HG03060 (cell line): ENCODE results near the gene CNR1.

Source experiments
- ATAC-seq: cut with Tn5 transposase; IDR thresholded peaks from one replicate; pipeline ENCODE4 v1.9.1; 2021; ENCODE audit warnings: low read depth, moderate number of reproducible peaks; ENCODE audit not compliant: unreplicated experiment

CNR1 gene

DNA sequence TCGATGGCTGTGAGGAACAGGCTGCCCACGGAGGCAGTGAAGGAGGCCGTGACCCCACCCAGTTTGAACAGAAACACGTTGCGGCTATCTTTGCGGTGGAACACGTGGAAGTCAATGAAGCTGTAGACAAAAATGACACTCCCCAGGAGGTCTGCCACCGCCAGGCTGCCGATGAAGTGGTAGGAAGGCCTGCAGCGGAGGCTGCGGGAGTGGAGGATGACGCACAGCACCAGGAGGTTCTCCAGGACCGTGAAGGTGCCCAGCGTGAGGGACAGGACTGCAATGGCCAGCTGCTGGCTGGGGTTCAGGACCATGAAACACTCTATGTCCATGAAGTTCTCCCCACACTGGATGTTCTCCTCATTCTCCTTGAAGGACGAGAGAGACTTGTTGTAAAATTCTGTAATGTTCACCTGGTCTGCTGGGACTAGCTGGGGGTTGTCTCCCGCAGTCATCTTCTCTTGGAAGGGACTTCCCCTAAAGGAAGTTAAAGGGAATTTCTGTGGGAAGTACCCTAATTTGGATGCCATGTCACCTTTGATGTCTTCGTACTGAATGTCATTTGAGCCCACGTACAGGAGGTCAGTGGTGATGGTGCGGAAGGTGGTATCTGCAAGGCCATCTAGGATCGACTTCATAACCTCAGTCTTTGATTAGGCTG is 21.4 kb downstream of the CNR1 start:
- no peak for ATAC-seq

- ATAC-seq, result no peak
Measured at GRCh38 chr6:88143421-88144157, 22.6 kb downstream of the CNR1 start.

- ATAC-seq, result no peak
Measured at GRCh38 chr6:88142297-88142668, 23.9 kb downstream of the CNR1 start.

DNA sequence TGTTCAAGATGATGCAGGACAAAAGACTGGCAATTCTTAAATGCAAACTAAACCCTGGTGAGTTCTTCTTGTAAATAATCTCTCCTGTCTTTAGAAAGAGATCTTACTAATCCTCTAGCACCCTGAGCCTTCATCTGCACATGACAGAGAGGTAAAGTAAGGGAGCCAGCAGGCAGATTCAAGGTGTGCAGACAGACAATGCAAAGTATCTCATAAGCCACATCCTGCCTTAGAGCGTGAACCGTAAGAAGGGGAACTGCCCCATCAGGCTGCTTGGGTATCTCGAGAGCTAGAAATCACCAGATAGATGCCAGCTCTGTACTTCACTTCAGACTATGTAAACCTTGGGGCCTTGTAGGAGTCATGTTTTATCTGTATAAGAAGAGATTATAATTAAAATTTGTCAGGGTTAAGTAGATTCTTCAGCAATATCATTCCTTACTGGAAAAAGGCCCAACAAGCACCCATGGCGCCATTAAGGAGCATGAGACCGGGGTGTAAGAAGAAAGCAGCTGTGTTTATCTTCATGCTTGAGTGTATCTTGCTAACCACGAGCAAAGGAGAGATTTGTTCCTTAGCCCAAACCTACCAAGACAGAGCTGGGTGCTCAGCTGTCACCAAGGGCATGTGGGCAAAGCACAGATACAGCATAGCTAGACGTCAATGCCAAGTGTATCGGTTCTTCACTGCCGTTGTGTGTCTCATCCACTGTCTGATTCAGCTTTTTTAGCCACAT is 24.4 kb downstream of the CNR1 start:
- ATAC-seq, result peak; percentile 95

DNA sequence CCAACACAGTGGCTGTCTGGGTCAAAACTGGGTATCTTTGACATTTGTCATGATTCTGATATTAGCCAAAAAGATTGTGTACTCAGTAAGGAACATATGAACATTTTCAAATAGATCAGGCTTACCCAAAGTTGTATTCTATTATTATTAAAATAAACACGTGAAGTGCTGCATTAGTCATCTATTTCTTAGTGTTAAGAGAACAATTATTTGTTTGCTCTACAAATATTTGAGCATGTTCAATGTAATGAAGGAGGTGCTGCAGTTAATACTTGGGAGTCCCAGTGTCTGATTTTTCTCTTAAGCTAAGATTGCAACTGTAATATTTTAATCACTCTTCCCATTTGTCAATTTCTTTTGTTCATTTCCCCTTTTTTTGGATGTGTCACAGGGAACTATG is 28.2 kb downstream of the CNR1 start:
- ATAC-seq, result no peak

DNA sequence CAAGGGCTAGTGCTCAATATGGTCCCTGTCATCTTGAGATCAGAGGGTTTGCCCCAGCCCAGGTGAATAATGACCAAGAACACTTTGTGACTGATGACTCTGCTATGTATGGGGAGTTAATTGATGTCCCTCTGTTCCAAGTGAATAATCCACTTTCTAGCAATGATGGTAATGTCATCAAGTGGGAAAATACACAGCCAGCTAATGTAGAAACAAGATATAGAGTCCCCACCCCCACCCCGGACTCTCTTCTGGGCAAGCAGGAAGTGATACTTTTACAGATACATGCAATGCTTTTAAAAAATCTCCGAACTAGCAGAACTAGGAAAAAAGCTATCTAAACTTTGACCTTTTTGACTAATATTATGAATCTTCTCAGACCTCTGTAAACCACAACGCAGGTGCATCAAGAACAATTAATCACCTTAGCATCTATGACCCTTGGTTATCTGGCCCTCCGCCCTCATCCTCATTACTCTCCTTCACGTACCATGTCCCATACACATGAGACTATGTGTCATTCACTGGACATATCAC is 30.5 kb downstream of the CNR1 start:
- ATAC-seq, result peak; percentile 78

- ATAC-seq, result no peak
Measured at GRCh38 chr6:88134575-88134974, 31.6 kb downstream of the CNR1 start.

GRCh38 chr6:88133718-88134117 is 32.4 kb downstream of the CNR1 start:
- ATAC-seq, result no peak

DNA sequence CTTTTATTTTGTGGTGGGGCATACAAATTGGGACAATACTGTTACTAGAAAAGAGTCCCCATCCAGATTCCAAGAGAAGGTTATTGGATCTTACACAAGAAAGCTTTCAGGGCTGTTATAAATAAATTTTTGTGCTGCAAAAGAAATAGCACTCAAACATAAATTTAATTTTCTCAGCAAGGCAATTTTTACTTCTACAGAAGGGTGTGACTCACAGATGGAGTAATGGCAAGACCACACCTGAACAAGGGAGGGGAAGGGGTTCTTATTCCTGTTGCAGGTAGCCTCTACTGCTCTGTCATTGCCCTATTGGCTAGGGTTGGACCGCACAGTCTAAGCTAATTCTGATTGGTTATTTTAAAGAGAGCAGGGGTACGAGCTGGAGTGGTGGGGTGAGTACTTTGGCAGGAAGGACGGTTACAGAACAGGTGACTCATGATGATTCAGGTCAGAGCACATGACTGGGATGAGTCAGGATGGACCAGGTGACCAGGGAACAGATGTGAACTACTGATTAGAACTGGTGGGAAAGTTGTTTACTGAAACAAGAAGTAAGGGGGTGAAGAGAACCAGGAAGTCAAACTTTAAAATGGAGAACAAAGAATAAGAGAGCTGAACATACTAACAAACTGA is 41.1 kb downstream of the CNR1 start:
- no peak for ATAC-seq

DNA sequence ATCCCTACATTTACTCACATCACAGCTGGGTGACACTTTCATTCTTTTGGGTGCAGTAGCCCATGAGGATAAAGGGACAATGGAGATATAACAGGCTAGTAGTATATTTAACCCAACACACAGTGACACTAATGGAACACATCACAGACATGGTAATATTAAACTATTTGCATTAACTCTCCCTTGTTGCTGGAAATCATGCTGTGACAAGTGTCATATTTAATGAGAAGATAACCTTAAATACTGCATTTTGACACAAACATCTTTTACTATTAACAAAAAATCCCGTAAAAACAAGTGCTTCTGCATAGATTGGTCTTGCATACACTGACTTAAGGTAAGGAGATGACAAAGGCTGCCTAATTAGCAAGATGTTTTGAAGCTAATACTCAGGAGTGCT is 45.5 kb downstream of the CNR1 start:
- no peak for ATAC-seq

DNA sequence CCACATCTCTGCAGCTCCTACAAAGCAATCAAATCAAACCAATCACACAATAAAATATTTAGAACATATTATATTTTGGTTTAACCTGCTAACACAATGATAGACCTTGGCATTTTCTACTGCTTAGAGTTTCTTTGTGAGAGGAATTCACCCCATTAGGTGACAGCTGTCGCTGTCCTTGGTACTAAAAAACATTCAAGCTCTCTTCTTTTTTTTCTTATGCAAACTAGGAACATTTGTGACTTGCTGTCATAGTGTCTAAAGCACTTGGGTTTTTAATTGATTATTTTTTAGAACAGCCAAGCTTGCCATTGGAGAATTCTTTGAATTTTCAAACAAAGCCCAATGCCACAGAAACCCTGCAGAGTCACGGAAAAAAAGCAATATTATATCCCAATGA is 46.4 kb downstream of the CNR1 start:
- ATAC-seq, result no peak

DNA sequence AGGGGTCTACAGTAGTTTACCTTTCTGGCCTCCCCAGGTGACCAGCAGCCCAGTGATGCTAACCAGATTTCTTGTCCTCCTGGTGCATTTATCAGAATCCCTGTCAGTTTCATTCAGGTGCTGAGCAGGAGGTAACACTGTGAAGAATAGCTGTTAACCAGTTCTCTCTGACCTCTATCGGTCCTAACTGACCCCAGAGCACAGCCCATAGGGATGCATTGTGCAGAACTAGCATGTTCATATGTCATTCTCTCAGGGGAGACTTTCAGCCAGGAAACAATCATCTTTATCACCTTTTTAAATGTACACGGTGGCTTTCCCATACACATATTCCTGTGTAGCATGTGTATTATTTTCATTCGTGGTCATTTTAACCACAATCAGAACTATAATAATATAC is 49.9 kb downstream of the CNR1 start:
- ATAC-seq, result no peak

DNA sequence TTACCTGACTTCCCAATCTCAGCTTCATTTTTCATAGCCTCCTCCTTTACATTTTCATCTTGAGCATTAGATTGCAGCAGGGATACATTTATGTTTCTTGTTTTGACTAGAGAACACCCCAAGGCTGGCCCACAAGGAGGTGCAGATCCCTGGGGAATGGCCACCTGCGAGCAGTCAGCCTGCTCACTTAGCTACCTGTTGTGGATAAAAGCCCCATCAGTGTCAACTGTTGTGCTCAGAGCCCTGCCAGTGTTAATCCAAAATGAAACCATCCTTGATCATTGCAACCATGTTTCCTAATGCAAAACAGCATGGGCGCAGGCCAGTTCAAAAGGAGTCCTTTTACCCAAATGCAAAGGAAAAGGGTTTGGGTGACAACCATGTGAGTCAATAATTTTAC is 50.8 kb downstream of the CNR1 start:
- no peak for ATAC-seq

DNA sequence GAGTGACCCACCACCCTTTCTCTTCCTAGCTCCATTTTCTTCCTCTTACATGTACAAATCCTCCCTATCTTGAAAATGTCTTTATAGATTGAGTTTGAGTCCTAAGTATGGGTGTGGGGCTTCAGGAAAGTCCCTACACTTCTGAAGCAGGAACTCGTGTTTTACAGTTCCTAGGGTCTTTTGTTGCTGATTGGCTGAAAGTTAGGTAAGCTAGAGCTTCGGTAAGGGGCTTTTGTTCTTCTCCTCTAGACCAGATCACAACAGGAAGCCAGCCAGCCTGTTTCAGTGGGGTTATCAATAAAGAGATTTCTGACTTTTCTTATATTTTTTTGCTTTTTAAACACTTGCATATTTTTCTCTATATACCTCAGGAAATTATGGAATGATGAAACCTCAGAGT is 51.3 kb downstream of the CNR1 start:
- ATAC-seq, result no peak

- no peak for ATAC-seq
Measured at GRCh38 chr6:88111991-88112390, 54.2 kb downstream of the CNR1 start.

DNA sequence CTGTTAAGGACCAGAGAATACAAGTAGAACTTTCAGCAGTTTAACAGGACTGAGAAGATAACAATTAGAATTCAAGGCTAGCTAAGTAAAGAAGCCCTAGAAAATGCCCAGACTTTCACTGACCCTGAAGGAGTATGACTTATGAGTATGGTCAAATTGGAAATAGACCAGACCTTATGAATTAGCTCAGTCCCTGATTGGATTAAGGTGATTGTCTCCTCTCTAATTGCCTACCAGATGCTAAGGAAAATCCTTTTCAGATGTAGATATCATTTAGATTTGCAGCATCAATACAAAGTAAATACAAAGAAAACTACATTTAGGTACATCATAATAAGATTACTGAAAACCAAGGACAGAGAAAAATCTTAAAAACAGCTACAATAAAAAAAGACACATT is 58.9 kb downstream of the CNR1 start:
- ATAC-seq, result no peak

GRCh38 chr6:88105741-88106340 is 60.3 kb downstream of the CNR1 start:
- no peak for ATAC-seq
